Dermis lymphatic vessel endothelial cell (primary cell): ENCODE measurements around the gene SEC62. TPM values are rescaled to one million over a fixed set of nuclear protein-coding genes. Genes with fewer than 3 reads are reported as not detected.

Source experiments
- total RNA-seq: library from RNA; depleted of rRNA; stranded (reverse); fragments of >200 nt; gene quantifications from 2 replicates; pipeline ENCODE4 v1.2.1, GENCODE V29; 2014

SEC62 gene, protein sequence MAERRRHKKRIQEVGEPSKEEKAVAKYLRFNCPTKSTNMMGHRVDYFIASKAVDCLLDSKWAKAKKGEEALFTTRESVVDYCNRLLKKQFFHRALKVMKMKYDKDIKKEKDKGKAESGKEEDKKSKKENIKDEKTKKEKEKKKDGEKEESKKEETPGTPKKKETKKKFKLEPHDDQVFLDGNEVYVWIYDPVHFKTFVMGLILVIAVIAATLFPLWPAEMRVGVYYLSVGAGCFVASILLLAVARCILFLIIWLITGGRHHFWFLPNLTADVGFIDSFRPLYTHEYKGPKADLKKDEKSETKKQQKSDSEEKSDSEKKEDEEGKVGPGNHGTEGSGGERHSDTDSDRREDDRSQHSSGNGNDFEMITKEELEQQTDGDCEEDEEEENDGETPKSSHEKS
- 36.0 and 47.3 TPM in 2 replicates for total RNA-seq

DNA sequence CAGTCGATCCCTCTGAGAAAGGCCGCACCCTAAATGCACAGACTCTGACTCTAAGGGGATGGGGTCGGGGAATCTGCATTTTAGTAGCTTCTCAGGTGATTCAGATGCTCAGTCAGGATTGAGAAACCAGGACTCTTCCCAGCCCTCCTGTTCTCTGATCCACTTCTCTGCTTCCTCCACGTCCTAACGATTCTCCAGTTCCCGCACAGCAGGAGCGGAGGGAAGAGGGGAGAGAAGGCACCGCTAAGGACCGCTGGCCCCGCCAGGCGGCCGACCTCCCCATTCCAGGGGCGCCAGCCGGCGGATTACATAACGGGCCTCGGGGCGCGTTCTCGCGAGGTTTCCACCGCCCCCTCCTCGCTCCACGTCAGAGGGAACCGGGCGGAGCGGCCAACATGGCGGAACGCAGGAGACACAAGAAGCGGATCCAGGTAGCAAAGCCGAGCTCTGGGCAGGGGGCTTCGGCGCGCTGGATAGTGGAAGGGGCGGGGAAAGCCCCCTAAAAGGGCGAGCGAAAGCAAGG lies at the start of gene SEC62:
SEC62 (plus strand) TSS at position 380 of the 523 bp plus-strand sequence; CDS start at position 396, 16 bp downstream.

DNA sequence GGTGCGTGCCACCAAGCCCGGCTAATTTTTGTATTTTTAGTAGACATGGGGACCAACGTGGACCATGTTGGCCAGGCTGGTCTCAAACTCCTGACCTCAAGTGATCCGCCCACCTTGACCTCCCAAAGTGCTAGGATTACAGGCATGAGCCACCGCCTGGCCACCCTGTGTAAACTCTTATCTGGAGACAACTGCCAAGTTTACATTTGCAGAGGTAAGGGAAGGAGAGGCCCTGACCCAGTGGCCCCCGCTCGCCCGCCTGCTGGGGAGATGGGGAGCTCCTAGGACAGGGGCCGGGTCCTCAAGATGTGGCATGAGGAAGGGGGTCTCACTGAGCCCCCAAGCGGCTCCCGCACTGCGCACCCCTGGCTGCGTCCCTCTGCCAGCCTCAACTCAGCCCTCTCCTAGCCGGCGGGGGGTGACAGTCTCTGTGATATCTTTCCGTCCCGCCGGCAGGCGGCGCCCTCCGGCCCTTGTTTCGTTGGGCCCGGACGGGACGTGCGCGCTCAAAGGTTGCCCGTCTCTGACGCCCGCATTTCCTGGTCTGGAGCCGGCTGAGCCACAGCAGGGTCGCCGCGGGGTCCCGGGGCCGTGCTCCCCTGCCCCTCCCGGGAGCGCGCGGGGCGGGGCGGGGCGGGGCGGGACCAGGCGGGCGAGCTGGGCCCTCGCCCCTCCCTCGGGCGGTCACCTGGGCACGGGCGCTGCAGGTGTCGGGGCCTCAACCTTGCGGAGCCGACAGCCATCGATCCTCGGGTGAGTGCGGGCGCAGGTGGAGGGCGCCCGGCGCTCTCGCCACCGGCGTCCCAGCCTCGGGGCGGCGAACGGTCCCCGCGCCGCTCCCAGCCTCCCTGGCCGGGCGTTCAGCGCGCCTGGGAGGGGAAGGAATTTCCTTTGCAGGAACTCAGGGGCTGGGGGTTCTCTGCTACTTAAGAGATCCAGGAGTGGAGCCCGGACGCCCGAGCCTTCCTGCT lies 71.1 kb downstream of the SEC62 start, which contains the start of gene GPR160:
GPR160 (plus strand) TSS at position 533 of the 971 bp plus-strand sequence. CDS start 45,978 bp downstream, outside the sequence.

Other genes with a start within 250 kb of the SEC62 start
- 47.0 and 112 TPM in 2 replicates for gene TERC, start 201.7 kb upstream of the SEC62 start, total RNA-seq
- gene ACTRT3, start 197.2 kb upstream of the SEC62 start, total RNA-seq = 1.0 and 2.7 TPM in 2 replicates
- gene MYNN, start 193.4 kb upstream of the SEC62 start, total RNA-seq = 20.5 and 28.4 TPM in 2 replicates
- 0.09 TPM in 1 of 2 replicates, not detected in the other for gene LRRIQ4, start 153.9 kb upstream of the SEC62 start, total RNA-seq
- gene LRRC34, start 153.9 kb upstream of the SEC62 start, total RNA-seq = 1.2 and 2.2 TPM in 2 replicates
- not detected in 2 replicates for gene LRRC31, start 96.9 kb upstream of the SEC62 start, total RNA-seq
- gene SAMD7, start 55.2 kb upstream of the SEC62 start, total RNA-seq = not detected in 2 replicates
- 1.2 TPM in 2 replicates for gene GPR160, start 71.2 kb downstream of the SEC62 start, total RNA-seq
- gene PHC3, start 214.9 kb downstream of the SEC62 start, total RNA-seq = 15.8 and 18.0 TPM in 2 replicates